ENCODE measurements around the gene RETREG3. TPM values are rescaled to one million over a fixed set of nuclear protein-coding genes. Genes with fewer than 3 reads are reported as not detected.
A peak's percentile ranks its signal among the peaks of the same experiment; 100 is the strongest.

Gene RETREG3
- total and polyA plus RNA-seq, 2 of the 13 experiments (the other 11 are each of a cell fraction or from before 2014, with no cell fraction given), result 47.0 to 55.8 TPM

DNA sequence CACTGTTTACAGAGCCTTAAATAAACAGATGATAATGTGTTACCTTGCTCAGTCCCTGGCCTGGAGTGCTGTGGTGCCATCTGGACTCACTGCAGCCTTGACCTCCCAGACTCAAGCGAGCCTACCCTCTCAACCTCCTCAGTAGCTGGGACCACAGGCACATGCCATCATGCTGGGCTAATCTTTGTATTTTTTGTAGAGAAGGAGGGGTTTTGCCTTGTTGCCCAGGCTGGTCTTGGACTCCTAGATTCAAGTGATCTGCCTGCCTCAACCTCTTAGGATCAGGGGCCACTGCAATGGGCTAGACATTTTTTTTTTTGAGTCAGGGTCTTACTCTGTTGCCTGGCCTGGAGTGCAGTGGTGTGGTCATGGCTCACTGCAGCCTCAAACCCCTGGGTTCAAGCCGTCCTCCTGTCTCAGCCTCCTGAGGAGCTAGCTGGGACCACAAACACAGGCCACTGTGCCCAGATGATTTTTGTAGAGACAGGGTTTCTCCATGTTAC lies 78.2 kb downstream of the RETREG3 start (continued):
- TF ChIP-seq ZNF431 (CRISPR knock-in tag; IDR thresholded peaks at IDR 0.05; ENCODE audit: borderline replicate concordance, low read depth), result 0 out of 2 replicates have a peak, but pooled peaks have one; percentile 85
- TF ChIP-seq NCOA5 (CRISPR knock-in tag; IDR thresholded peaks at IDR 0.05), result no peak
- TF ChIP-seq YY1 (IDR thresholded peaks at IDR 0.05; ENCODE audit: insufficient read depth, insufficient replicate concordance, low read depth, low read length), result peak; percentile 36
- TF ChIP-seq NPAS2 (CRISPR knock-in tag; IDR thresholded peaks at IDR 0.05; ENCODE audit: borderline replicate concordance), result no peak
- peak; percentile 72; the same call in 1 of the 2 replicates for TF ChIP-seq TBX3 (IDR thresholded peaks at IDR 0.05; ENCODE audit: borderline replicate concordance)
- peak; percentile 77; the same call in 1 of the 2 replicates for TF ChIP-seq CBX5 (CRISPR knock-in tag; IDR thresholded peaks at IDR 0.05; ENCODE audit: borderline replicate concordance)
- no peak for TF ChIP-seq MBNL3 (CRISPR knock-in tag; conservative IDR thresholded peaks at IDR 0.05)
- no peak for TF ChIP-seq NR0B2 (CRISPR knock-in tag; IDR thresholded peaks at IDR 0.05)
- peak; percentile 74; the same call in 1 of the 2 replicates for TF ChIP-seq NCOR1 (IDR thresholded peaks at IDR 0.05; ENCODE audit: borderline replicate concordance, low read length)
- no peak for TF ChIP-seq NR3C1 (CRISPR knock-in tag; IDR thresholded peaks at IDR 0.05)
- TF ChIP-seq ZKSCAN8 (CRISPR knock-in tag; IDR thresholded peaks at IDR 0.05; ENCODE audit: borderline replicate concordance), result peak; percentile 46
- peak; percentile 71 for TF ChIP-seq POLR2AphosphoS5 (IDR thresholded peaks at IDR 0.05; ENCODE audit: low read depth, low read length)
- peak; percentile 84 for TF ChIP-seq BCL6 (CRISPR knock-in tag; IDR thresholded peaks at IDR 0.05)
- TF ChIP-seq, protein P1, sequence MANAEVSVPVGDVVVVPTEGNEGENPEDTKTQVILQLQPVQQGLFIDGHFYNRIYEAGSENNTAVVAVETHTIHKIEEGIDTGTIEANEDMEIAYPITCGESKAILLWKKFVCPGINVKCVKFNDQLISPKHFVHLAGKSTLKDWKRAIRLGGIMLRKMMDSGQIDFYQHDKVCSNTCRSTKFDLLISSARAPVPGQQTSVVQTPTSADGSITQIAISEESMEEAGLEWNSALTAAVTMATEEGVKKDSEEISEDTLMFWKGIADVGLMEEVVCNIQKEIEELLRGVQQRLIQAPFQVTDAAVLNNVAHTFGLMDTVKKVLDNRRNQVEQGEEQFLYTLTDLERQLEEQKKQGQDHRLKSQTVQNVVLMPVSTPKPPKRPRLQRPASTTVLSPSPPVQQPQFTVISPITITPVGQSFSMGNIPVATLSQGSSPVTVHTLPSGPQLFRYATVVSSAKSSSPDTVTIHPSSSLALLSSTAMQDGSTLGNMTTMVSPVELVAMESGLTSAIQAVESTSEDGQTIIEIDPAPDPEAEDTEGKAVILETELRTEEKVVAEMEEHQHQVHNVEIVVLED (CRISPR knock-in tag; IDR thresholded peaks at IDR 0.05; ENCODE audit: borderline replicate concordance), result peak; percentile 56; the same call in 1 of the 2 replicates
- TF ChIP-seq ZFP36 (IDR thresholded peaks at IDR 0.05; ENCODE audit: borderline replicate concordance, low read depth, low read length, partially characterized antibody), result no peak
- 0 out of 2 replicates have a peak, but pooled peaks have one; percentile 34 for TF ChIP-seq TAF1 (CRISPR knock-in tag; IDR thresholded peaks at IDR 0.05)
- TF ChIP-seq HOXD1 (CRISPR knock-in tag; IDR thresholded peaks at IDR 0.05), result 0 out of 2 replicates have a peak, but pooled peaks have one; percentile 59
- 0 out of 2 replicates have a peak, but pooled peaks have one; percentile 44 for TF ChIP-seq ARID2 (CRISPR knock-in tag; IDR thresholded peaks at IDR 0.05; ENCODE audit: borderline replicate concordance)
- TF ChIP-seq NFYB (CRISPR knock-in tag; IDR thresholded peaks at IDR 0.05), result peak; percentile 12; the same call in 1 of the 2 replicates
- no peak; the same call in 1 of the 2 replicates for TF ChIP-seq TSC22D2 (CRISPR knock-in tag; IDR thresholded peaks at IDR 0.05; ENCODE audit: borderline replicate concordance)
- TF ChIP-seq ZNF597 (CRISPR knock-in tag; IDR thresholded peaks at IDR 0.05), result no peak
- no peak for TF ChIP-seq PHF20 (CRISPR knock-in tag; IDR thresholded peaks at IDR 0.05)
- TF ChIP-seq HOXA5 (CRISPR knock-in tag; IDR thresholded peaks at IDR 0.05), result no peak; the same call in 1 of the 2 replicates
- TF ChIP-seq ZBTB20 (CRISPR knock-in tag; IDR thresholded peaks at IDR 0.05; ENCODE audit: borderline replicate concordance, low read depth), result peak; percentile 33; the same call in 1 of the 2 replicates
- no peak; the same call in 1 of the 2 replicates for TF ChIP-seq SOX13 (IDR thresholded peaks at IDR 0.05)
- peak in 1 of 2 experiments; percentile 89; a peak in 2 of 4 replicates for TF ChIP-seq SOX13 (CRISPR knock-in tag; conservative IDR thresholded peaks at IDR 0.05 in 1 of 2, IDR thresholded peaks at IDR 0.05 in 1 of 2)
- peak; percentile 86 for TF ChIP-seq NR2F2 (IDR thresholded peaks at IDR 0.05; ENCODE audit: borderline replicate concordance, low read depth)
- TF ChIP-seq HIVEP1 (CRISPR knock-in tag; IDR thresholded peaks at IDR 0.05), result no peak; the same call in 1 of the 2 replicates

Measured in HepG2 (cell line).